Mononuclear cell (primary cell): ENCODE data around the gene MAD2L1. TPM values are rescaled to one million over a fixed set of nuclear protein-coding genes. Genes with fewer than 3 reads are reported as not detected.

Source experiments
- H3K27me3 ChIP-seq: 2 replicates; pipeline ENCODE4 v1.6.0; 2011; ENCODE audit warnings: low read length, control low read depth; ENCODE audit not compliant: insufficient read depth
- H3K4me1 ChIP-seq: 2 replicates; pipeline ENCODE4 v1.5.1; 2011; ENCODE audit warnings: mild to moderate bottlenecking, low read length, control low read depth; ENCODE audit not compliant: insufficient read depth
- H3K4me3 ChIP-seq: 2 replicates; pipeline ENCODE4 v1.5.1; 2011; ENCODE audit warnings: mild to moderate bottlenecking, low read length, moderate library complexity
- H3K9me3 ChIP-seq: 2 replicates; pipeline ENCODE4 v1.5.1; 2011; ENCODE audit warnings: low read depth, mild to moderate bottlenecking, control low read depth, low read length
- total RNA-seq: library from RNA; depleted of rRNA; stranded (reverse); fragments of >200 nt; gene quantifications from one replicate; pipeline ENCODE4 v1.2.3, GENCODE V29; 2012

Gene MAD2L1
- total RNA-seq, 1 donor: 5.5 TPM

GRCh38 chr4:120043828-120044227 lies 22.8 kb downstream of the MAD2L1 start:
- H3K9me3 ChIP-seq: no peaks in the 10 kb centered on the region
- no peak overlapping the region for H3K4me3 ChIP-seq
- H3K27me3 ChIP-seq: no peaks in the 10 kb centered on the region
- no peaks in the 10 kb centered on the region for H3K4me1 ChIP-seq

- H3K9me3 ChIP-seq: no peaks in the 10 kb centered on the region
- no peaks in the 10 kb centered on the region for H3K4me1 ChIP-seq
- peaks cover 6% of the 10 kb centered on the region for H3K27me3 ChIP-seq
- H3K4me3 ChIP-seq: no peak overlapping the region
These were observed 29.2 kb downstream of the MAD2L1 start for GRCh38 chr4:120037411-120037810.

GRCh38 chr4:120034913-120035312 lies 31.7 kb downstream of the MAD2L1 start:
- Histone ChIP-seq H3K9me3 (no peaks in the 10 kb centered on the region), H3K27me3 (peaks cover 9% of the 10 kb centered on the region), H3K4me3 (no peak overlapping the region), H3K4me1 (no peaks in the 10 kb centered on the region)

- H3K4me3 ChIP-seq: no peak overlapping the region
- peaks cover 6% of the 10 kb centered on the region for H3K27me3 ChIP-seq
- H3K9me3 ChIP-seq: no peaks in the 10 kb centered on the region
- no peaks in the 10 kb centered on the region for H3K4me1 ChIP-seq
These were observed 39.8 kb downstream of the MAD2L1 start for GRCh38 chr4:120026853-120027252.

GRCh38 chr4:120025516-120025915 lies 41.1 kb downstream of the MAD2L1 start:
- Histone ChIP-seq H3K9me3 (no peaks in the 10 kb centered on the region), H3K27me3 (peaks cover 3% of the 10 kb centered on the region), H3K4me1 (no peaks in the 10 kb centered on the region), H3K4me3 (no peak overlapping the region)

GRCh38 chr4:120018786-120019185 lies 47.9 kb downstream of the MAD2L1 start:
- H3K9me3 ChIP-seq: no peaks in the 10 kb centered on the region
- no peaks in the 10 kb centered on the region for H3K27me3 ChIP-seq
- no peak overlapping the region for H3K4me3 ChIP-seq
- no peaks in the 10 kb centered on the region for H3K4me1 ChIP-seq

GRCh38 chr4:120017939-120018692 lies 48.5 kb downstream of the MAD2L1 start:
- H3K4me3 ChIP-seq: no peak overlapping the region
- no peaks in the 10 kb centered on the region for H3K9me3 ChIP-seq
- no peaks in the 10 kb centered on the region for H3K27me3 ChIP-seq
- no peaks in the 10 kb centered on the region for H3K4me1 ChIP-seq

- H3K4me1 ChIP-seq: no peaks in the 10 kb centered on the region
- H3K9me3 ChIP-seq: no peaks in the 10 kb centered on the region
- no peak overlapping the region for H3K4me3 ChIP-seq
- H3K27me3 ChIP-seq: no peaks in the 10 kb centered on the region
These were observed 54.9 kb downstream of the MAD2L1 start for GRCh38 chr4:120011725-120012124.

- Histone ChIP-seq H3K27me3 (no peaks in the 10 kb centered on the region), H3K4me1 (no peaks in the 10 kb centered on the region), H3K4me3 (no peak overlapping the region), H3K9me3 (no peaks in the 10 kb centered on the region)
These were observed 56.0 kb downstream of the MAD2L1 start for GRCh38 chr4:120010646-120011045.

- H3K9me3 ChIP-seq: no peaks in the 10 kb centered on the region
- no peaks in the 10 kb centered on the region for H3K4me1 ChIP-seq
- no peaks in the 10 kb centered on the region for H3K27me3 ChIP-seq
- no peak overlapping the region for H3K4me3 ChIP-seq
These were observed 56.9 kb downstream of the MAD2L1 start for GRCh38 chr4:120009731-120010130.

- Histone ChIP-seq H3K27me3 (no peaks in the 10 kb centered on the region), H3K4me1 (no peaks in the 10 kb centered on the region), H3K9me3 (no peaks in the 10 kb centered on the region), H3K4me3 (no peak overlapping the region)
These were observed 57.7 kb downstream of the MAD2L1 start for GRCh38 chr4:120008957-120009356.

- no peaks in the 10 kb centered on the region for H3K27me3 ChIP-seq
- H3K4me1 ChIP-seq: no peaks in the 10 kb centered on the region
- no peak overlapping the region for H3K4me3 ChIP-seq
- H3K9me3 ChIP-seq: no peaks in the 10 kb centered on the region
These were observed 58.7 kb downstream of the MAD2L1 start for GRCh38 chr4:120007896-120008436.

GRCh38 chr4:120007191-120007871 lies 59.3 kb downstream of the MAD2L1 start:
- Histone ChIP-seq H3K27me3 (no peaks in the 10 kb centered on the region), H3K4me3 (no peak overlapping the region), H3K4me1 (no peaks in the 10 kb centered on the region), H3K9me3 (no peaks in the 10 kb centered on the region)
